OCI-LY7 (cell line): Measurements from ENCODE around the gene AADACL3.

Experiments used
- CTCF ChIP-seq: fragments of 200-600 bp; sonication (generic); conservative IDR thresholded peaks from 2 replicates; pipeline ENCODE4 v1.5.1; 2014; ENCODE audit warnings: mild to moderate bottlenecking, antibody characterized with exemption, low read length, moderate library complexity, mixed read lengths
- EZH2phosphoT487 ChIP-seq: fragments of 200-600 bp; sonication (generic); IDR thresholded peaks from 2 replicates; pipeline ENCODE4 v1.6.1; 2018; ENCODE audit warnings: low read depth, borderline replicate concordance, mild to moderate bottlenecking, mixed run types, antibody characterized with exemption, low read length, moderate library complexity, mixed read lengths

- TF ChIP-seq CTCF (no peak), EZH2phosphoT487 (no peak)
These were observed 1.0 kb upstream of the AADACL3 start for GRCh38 chr1:12714710-12715475.
